ENCODE data around the gene PRKAA2. TPM values are rescaled to one million over a fixed set of nuclear protein-coding genes. Genes with fewer than 3 reads are reported as not detected.

PRKAA2 gene
- total and polyA plus RNA-seq, 2 of the 13 experiments (the other 11 are each of a cell fraction or from before 2014, with no cell fraction given): 6.0 to 7.5 TPM

- no peak for TF ChIP-seq FUBP1 (CRISPR knock-in tag; IDR thresholded peaks at IDR 0.05; ENCODE audit: borderline replicate concordance)
- TF ChIP-seq HIVEP1 (CRISPR knock-in tag; IDR thresholded peaks at IDR 0.05): no peak
- TF ChIP-seq ZNF3 (CRISPR knock-in tag; IDR thresholded peaks at IDR 0.05): no peak
- TF ChIP-seq CC2D1A (CRISPR knock-in tag; IDR thresholded peaks at IDR 0.05): no peak
- TF ChIP-seq ZNF629 (CRISPR knock-in tag; conservative IDR thresholded peaks at IDR 0.05): no peak
- TF ChIP-seq ZFP36L1 (CRISPR knock-in tag; IDR thresholded peaks at IDR 0.05): no peak
- no peak for TF ChIP-seq ZNF205 (CRISPR knock-in tag; IDR thresholded peaks at IDR 0.05)
- no peak for TF ChIP-seq SP2 (CRISPR knock-in tag; IDR thresholded peaks at IDR 0.05)
- TF ChIP-seq TP53 (CRISPR knock-in tag; conservative IDR thresholded peaks at IDR 0.05): no peak
Measured at GRCh38 chr1:56654126-56654923, 9.2 kb downstream of the PRKAA2 start (continued).

GRCh38 chr1:56655991-56656613, 11.0 kb downstream of the PRKAA2 start:
- 100% methylated on average over 1 of the region's 1 CpG for WGBS (ENCODE audit: low lambda C conversion rate)
- BruUV-seq (replicated peaks): no TSS peak
- FAIRE-seq (no peak), ATAC-seq (no peak), DNase-seq (ENCODE audit: low spot score) (no peak)
- Histone ChIP-seq H3K27me3 (ENCODE audit: control insufficient read depth in 1 of 2, insufficient read depth in 2 of 2, low read length in 2 of 2) (no peaks in the 10 kb centered on the region), H2AFZ (ENCODE audit: low read length) (no peak overlapping the region), H3K4me3 (replicated peaks in 1 of 3; ENCODE audit: insufficient read depth in 1 of 3, low read depth in 2 of 3, low read length in 3 of 3) (no peak overlapping the region), H4K20me1 (ENCODE audit: insufficient read depth, low read length) (0 out of 2 replicates have a peak, but pooled peaks cover 2% of the 10 kb centered on the region), H3K4me2 (ENCODE audit: low read depth, low read length) (no peak overlapping the region), H3K4me1 (ENCODE audit: insufficient read depth, low read length) (no peaks in the 10 kb centered on the region), H3K27ac (ENCODE audit: extremely low read length, insufficient read depth, low read length) (no peak overlapping the region), H3K79me2 (ENCODE audit: insufficient read depth, low read length) (peaks cover 64% of the 10 kb centered on the region), H3K36me3 (replicated peaks in 1 of 2; ENCODE audit: control insufficient read depth in 1 of 2, insufficient read depth in 2 of 2, low read length in 2 of 2) (0 out of 5 replicates have a peak, but pooled peaks cover 0 to 10% of the 10 kb centered on the region in 2 experiments), H3K9ac (ENCODE audit: insufficient read depth, low read depth, low read length) (no peak overlapping the region), H3K9me3 (ENCODE audit: low read length) (peaks cover 17% of the 10 kb centered on the region)
- POLR2A ChIA-PET: no interaction called here
- peak; percentile 92; the same call in 1 of the 2 replicates for TF ChIP-seq CHD4 (IDR thresholded peaks at IDR 0.05; ENCODE audit: borderline replicate concordance, low read length)
- no peak for TF ChIP-seq ARID3A (IDR thresholded peaks at IDR 0.05; ENCODE audit: low read depth, low read length)
- in situ Hi-C loops (cut with HindIII; ENCODE audit: extremely low pct_ligation_motif_present, low pct_unique_long_range_greater_than_20kb): no loop called here
- CTCF ChIA-PET (ENCODE audit: low intra/inter-chr PET ratio, low total read pairs): no interaction called here
- intact Hi-C loops (cut with micrococcal nuclease; ENCODE audit: unreplicated experiment): no loop called here

All from HepG2 (cell line).